Neural progenitor cell (in vitro differentiated cells): ENCODE data around the gene RNF111. TPM values are rescaled to one million over a fixed set of nuclear protein-coding genes. Genes with fewer than 3 reads are reported as not detected.
"Not testable (repeated sequence)": the region's sequence is repeated elsewhere in the genome, so short reads cannot be mapped to it uniquely, and the experiment has no call there.

Experiments used
- DNase-seq: peaks from one replicate; pipeline ENCODE4 v3.0.0-alpha.2; 2016; ENCODE audit warnings: low spot score
- H2AFZ ChIP-seq: fragments of 200-600 bp; sonication (generic); replicated peaks from 2 replicates; pipeline ENCODE4 v1.6.1; 2016; ENCODE audit warnings: antibody characterized with exemption
- H3F3A ChIP-seq: fragments of 200-600 bp; sonication (generic); 2 replicates; pipeline ENCODE4 v1.6.1; 2016; ENCODE audit warnings: antibody characterized with exemption, low read depth
- H3K27ac ChIP-seq: fragments of 200-600 bp; sonication (generic); 2 replicates; pipeline ENCODE4 v1.5.1; 2016; ENCODE audit warnings: mild to moderate bottlenecking
- H3K27me3 ChIP-seq: fragments of 200-600 bp; sonication (generic); 2 replicates; pipeline ENCODE4 v1.6.1; 2016; ENCODE audit warnings: mild to moderate bottlenecking, moderate library complexity
- H3K36me3 ChIP-seq: fragments of 200-600 bp; sonication (generic); 2 replicates; pipeline ENCODE4 v1.5.1; 2016
- H3K4me1 ChIP-seq: fragments of 200-600 bp; sonication (generic); 2 replicates; pipeline ENCODE4 v1.6.1; 2016; ENCODE audit warnings: mixed run types
- H3K4me2 ChIP-seq: fragments of 200-600 bp; sonication (generic); 2 replicates; pipeline ENCODE4 v1.6.1; 2016
- H3K4me3 ChIP-seq: fragments of 200-600 bp; sonication (generic); 2 replicates; pipeline ENCODE4 v1.5.1; 2016
- H3K79me2 ChIP-seq: fragments of 200-600 bp; sonication (generic); 2 replicates; pipeline ENCODE4 v1.6.1; 2016; ENCODE audit warnings: low read depth
- H3K9ac ChIP-seq: fragments of 200-600 bp; sonication (generic); 2 replicates; pipeline ENCODE4 v1.6.1; 2016
- H3K9me3 ChIP-seq: fragments of 200-600 bp; sonication (generic); 2 replicates; pipeline ENCODE4 v1.5.1; 2016; ENCODE audit warnings: low read depth
- H4K20me1 ChIP-seq: fragments of 200-600 bp; sonication (generic); 2 replicates; pipeline ENCODE4 v1.6.1; 2016; ENCODE audit warnings: low read depth
- H3K27ac Mint-ChIP-seq: 3 replicates; pipeline ENCODE4 v1.8.0; 2021; ENCODE audit warnings: mixed read lengths
- H3K27me3 Mint-ChIP-seq: 2 replicates; pipeline ENCODE4 v1.8.0; 2022; ENCODE audit warnings: low read depth, mild to moderate bottlenecking, inconsistent platforms, moderate library complexity, mixed read lengths; ENCODE audit not compliant: insufficient read depth
- H3K36me3 Mint-ChIP-seq: 3 replicates; pipeline ENCODE4 v1.8.0; 2021; ENCODE audit warnings: mixed read lengths
- H3K4me1 Mint-ChIP-seq: 3 replicates; pipeline ENCODE4 v1.8.0; 2021; ENCODE audit warnings: mixed read lengths
- H3K4me3 Mint-ChIP-seq: 3 replicates; pipeline ENCODE4 v1.8.0; 2021; ENCODE audit warnings: mild to moderate bottlenecking, moderate library complexity, mixed read lengths
- H3K9me3 Mint-ChIP-seq: 3 replicates; pipeline ENCODE4 v1.8.0; 2020; ENCODE audit warnings: mixed read lengths
- CTCF ChIP-seq: fragments of 200-600 bp; sonication (generic); IDR thresholded peaks from 2 replicates; pipeline ENCODE4 v1.5.1; 2017; ENCODE audit warnings: antibody characterized with exemption, mild to moderate bottlenecking
- EZH2 ChIP-seq: fragments of 200-600 bp; sonication (generic); IDR thresholded peaks from 2 replicates; pipeline ENCODE4 v1.6.1; 2017; ENCODE audit warnings: antibody characterized with exemption, mild to moderate bottlenecking, moderate library complexity
- EZH2phosphoT487 ChIP-seq: fragments of 200-600 bp; sonication (generic); IDR thresholded peaks from 2 replicates; pipeline ENCODE4 v1.6.1; 2017; ENCODE audit warnings: antibody characterized with exemption
- total RNA-seq: library from RNA; depleted of rRNA; stranded (reverse); fragments of >200 nt; gene quantifications from 2 replicates; pipeline ENCODE4 v1.2.3, GENCODE V29; 2015; ENCODE audit warnings: low replicate concordance

Gene RNF111
- total RNA-seq, 1 donor from 2014 or later = 32.3 TPM

- no peaks in the 10 kb centered on the region for H3K9me3 Mint-ChIP-seq
- no peak overlapping the region for H3K27ac ChIP-seq
These were observed 153.2 kb downstream of the RNF111 start for GRCh38 chr15:59140422-59141226.

GRCh38 chr15:59143281-59143680 is 155.8 kb downstream of the RNF111 start:
- Mint-ChIP-seq H3K27ac (no peak overlapping the region), H3K4me3 (no peak overlapping the region), H3K4me1 (peaks cover 3% of the 10 kb centered on the region)

More at GRCh38 chr15:59140422-59141226, 153.2 kb downstream of the RNF111 start:
- no peak overlapping the region for H3K9ac ChIP-seq
- H3K79me2 ChIP-seq = no peaks in the 10 kb centered on the region
- peaks cover 6% of the 10 kb centered on the region for H4K20me1 ChIP-seq
- no peaks in the 10 kb centered on the region for H3K9me3 ChIP-seq
- no peak overlapping the region for H2AFZ ChIP-seq
- no peak overlapping the region for H3K4me2 ChIP-seq
- Mint-ChIP-seq H3K4me3 (no peak overlapping the region), H3K36me3 (peaks cover 30% of the 10 kb centered on the region), H3K27ac (no peak overlapping the region), H3K27me3 (peaks cover 4% of the 10 kb centered on the region), H3K4me1 (no peaks in the 10 kb centered on the region)
- TF ChIP-seq EZH2phosphoT487 (no peak), CTCF (no peak), EZH2 (no peak)
- DNase-seq = no peak
- H3K36me3 ChIP-seq = no peaks in the 10 kb centered on the region
- no peaks in the 10 kb centered on the region for H3K27me3 ChIP-seq
- no peaks in the 10 kb centered on the region for H3K4me1 ChIP-seq
- H3K4me3 ChIP-seq = no peak overlapping the region
- no peaks in the 10 kb centered on the region for H3F3A ChIP-seq

GRCh38 chr15:59144594-59144993 is 157.1 kb downstream of the RNF111 start:
- H3K79me2 ChIP-seq, H3K4me1 Mint-ChIP-seq, H3K27ac ChIP-seq, H3K27me3 ChIP-seq, H2AFZ ChIP-seq, H3K27ac Mint-ChIP-seq, H3K4me3 Mint-ChIP-seq, H3K4me3 ChIP-seq, H3K9me3 ChIP-seq, H3K36me3 ChIP-seq, H3K4me1 ChIP-seq, H3K9me3 Mint-ChIP-seq, H3K27me3 Mint-ChIP-seq, H3F3A ChIP-seq, H3K4me2 ChIP-seq, H4K20me1 ChIP-seq, H3K9ac ChIP-seq: not testable (repeated sequence)
- TF ChIP-seq CTCF = peak; percentile 38
- H3K36me3 Mint-ChIP-seq = peaks cover 26% of the 10 kb centered on the region
- peak; percentile 24 for DNase-seq

More at GRCh38 chr15:59143281-59143680, 155.8 kb downstream of the RNF111 start:
- no peak overlapping the region for H3K4me3 ChIP-seq
- no peak for DNase-seq
- Mint-ChIP-seq H3K36me3 (peaks cover 23% of the 10 kb centered on the region), H3K9me3 (no peaks in the 10 kb centered on the region), H3K27me3 (peaks cover under 1% of the 10 kb centered on the region)
- H3K79me2 ChIP-seq = no peaks in the 10 kb centered on the region
- H3K4me2 ChIP-seq = no peak overlapping the region
- no peaks in the 10 kb centered on the region for H3K27me3 ChIP-seq
- H3F3A ChIP-seq = no peaks in the 10 kb centered on the region
- no peak overlapping the region for H2AFZ ChIP-seq
- TF ChIP-seq EZH2phosphoT487 (no peak), EZH2 (no peak), CTCF (no peak)
- no peaks in the 10 kb centered on the region for H3K9me3 ChIP-seq
- no peak overlapping the region for H3K9ac ChIP-seq
- H3K36me3 ChIP-seq = no peaks in the 10 kb centered on the region
- H4K20me1 ChIP-seq = no peaks in the 10 kb centered on the region
- H3K27ac ChIP-seq = no peak overlapping the region
- peaks cover 7% of the 10 kb centered on the region for H3K4me1 ChIP-seq

Other genes starting within 250 kb of the RNF111 start
- gene ADAM10, start 238.0 kb upstream of the RNF111 start, total RNA-seq = 150 and 153 TPM in 2 replicates
- 15.4 and 25.0 TPM in 2 replicates for gene MINDY2, start 216.4 kb upstream of the RNF111 start, total RNA-seq
- gene SLTM, start 54.0 kb upstream of the RNF111 start, total RNA-seq = 106 and 152 TPM in 2 replicates
- 296 and 374 TPM in 2 replicates for gene CCNB2, start 117.5 kb downstream of the RNF111 start, total RNA-seq
- not detected in 2 replicates for gene LDHAL6B, start 219.2 kb downstream of the RNF111 start, total RNA-seq